ENCODE data around the gene XPO5. TPM values are rescaled to one million over a fixed set of nuclear protein-coding genes. Genes with fewer than 3 reads are reported as not detected.

The XPO5 gene
- total RNA-seq, 1 experiment from 2014 or later: 77.4 TPM

- TF ChIP-seq EZH2phosphoT487 (IDR thresholded peaks at IDR 0.05; ENCODE audit: borderline replicate concordance) (no peak), JUND (IDR thresholded peaks at IDR 0.05) (no peak), EZH2 (IDR thresholded peaks at IDR 0.05) (no peak), POLR2AphosphoS5 (IDR thresholded peaks at IDR 0.05; ENCODE audit: low read depth, low read length) (no peak)
These were observed 28.6 kb downstream of the XPO5 start (continued) for GRCh38 chr6:43547222-43547621.

GRCh38 chr6:43544461-43544860, 31.4 kb downstream of the XPO5 start:
- Histone ChIP-seq H4K20me1 (ENCODE audit: insufficient read depth) (no peaks in the 10 kb centered on the region), H3K9me3 (ENCODE audit: control insufficient read depth in 1 of 2, insufficient read depth in 1 of 2, low read depth in 1 of 2, low read length in 2 of 2) (no peaks in the 10 kb centered on the region), H3K4me2 (ENCODE audit: low read length) (no peak overlapping the region), H3K27me3 (ENCODE audit: insufficient read depth, low read length) (no peaks in the 10 kb centered on the region), H2AFZ (ENCODE audit: low read depth, low read length, poor library complexity, severe bottlenecking) (no peak overlapping the region), H3K9me2 (ENCODE audit: insufficient read depth) (no peaks in the 10 kb centered on the region), H3K4me3 (replicated peaks in 1 of 2; ENCODE audit: low read depth in 1 of 2, low read length in 2 of 2) (no peak overlapping the region), H3K27ac (ENCODE audit: low read depth, low read length) (no peak overlapping the region), H3K79me2 (ENCODE audit: insufficient read depth, low read length) (peaks cover 17% of the 10 kb centered on the region), H3K4me1 (ENCODE audit: control insufficient read depth in 1 of 2, insufficient read depth in 2 of 2, low read length in 2 of 2) (no peaks in the 10 kb centered on the region), H3K9ac (ENCODE audit: low read length) (no peak overlapping the region), H3K36me3 (ENCODE audit: control insufficient read depth in 1 of 2, insufficient read depth in 2 of 2, low read length in 2 of 2) (peaks cover 57 to 61% of the 10 kb centered on the region in 2 experiments)
- TF ChIP-seq ZBTB33 (IDR thresholded peaks at IDR 0.05; ENCODE audit: extremely low read depth, insufficient replicate concordance, low read length) (no peak), RAD21 (IDR thresholded peaks at IDR 0.05; ENCODE audit: low read depth) (no peak), ELF1 (IDR thresholded peaks at IDR 0.05; ENCODE audit: borderline replicate concordance, low read depth) (no peak), MAX (IDR thresholded peaks at IDR 0.05) (no peak), POLR2A (IDR thresholded peaks at IDR 0.05; ENCODE audit: borderline replicate concordance, extremely low read depth, insufficient read depth, insufficient read length) (no peak), EZH2 (IDR thresholded peaks at IDR 0.05) (no peak), EGR1 (IDR thresholded peaks at IDR 0.05; ENCODE audit: low read depth) (no peak), FOSL1 (IDR thresholded peaks at IDR 0.05; ENCODE audit: low read depth) (no peak), EZH2phosphoT487 (IDR thresholded peaks at IDR 0.05; ENCODE audit: borderline replicate concordance) (no peak), POLR2AphosphoS5 (IDR thresholded peaks at IDR 0.05; ENCODE audit: low read depth, low read length) (no peak), ZFX (IDR thresholded peaks at IDR 0.05) (no peak), ATF3 (IDR thresholded peaks at IDR 0.05) (no peak), SRF (IDR thresholded peaks at IDR 0.05; ENCODE audit: low read depth) (no peak), YY1 (IDR thresholded peaks at IDR 0.05; ENCODE audit: extremely low read depth, insufficient replicate concordance, low read depth, low read length) (no peak), SIN3A (IDR thresholded peaks at IDR 0.05; ENCODE audit: low read depth) (no peak), SP1 (IDR thresholded peaks at IDR 0.05; ENCODE audit: low read depth) (no peak), CBX3 (IDR thresholded peaks at IDR 0.05; ENCODE audit: low read depth) (no peak)
- ATAC-seq (no peak), DNase-seq (ENCODE audit: low read depth, low spot score) (no peak)
- intact Hi-C loops (cut with micrococcal nuclease): no loop called here
- no TSS peak for BruUV-seq (replicated peaks)
- POLR2A ChIA-PET: no interaction called here
- CTCF ChIA-PET: no interaction called here
- RAD21 ChIA-PET (ENCODE audit: low non-redundant PET in 1 of 2, low total read pairs in 2 of 2, uncharacterized antibody in 2 of 2, unreplicated experiment in 2 of 2): no interaction called here

Measured in HCT116 (cell line).